Smooth muscle cell (in vitro differentiated cells): ENCODE results near the gene GRIN1. TPM values are rescaled to one million over a fixed set of nuclear protein-coding genes. Genes with fewer than 3 reads are reported as not detected.
A peak's percentile ranks its signal among the peaks of the same experiment; 100 is the strongest.
"Not testable (repeated sequence)": the region's sequence is repeated elsewhere in the genome, so short reads cannot be mapped to it uniquely, and the experiment has no call there.

Experiments used
- DNase-seq: peaks from one replicate; lab custom pipeline; 2025; ENCODE audit not compliant: unreplicated experiment; lab: John Stamatoyannopoulos, UW
- H2AFZ ChIP-seq: fragments of 200-600 bp; sonication (generic); 2 replicates; pipeline ENCODE4 v1.6.0; 2016; ENCODE audit warnings: antibody characterized with exemption, low read depth, mild to moderate bottlenecking
- H3F3A ChIP-seq: fragments of 200-600 bp; sonication (generic); 2 replicates; pipeline ENCODE4 v1.6.0; 2017; ENCODE audit warnings: antibody characterized with exemption, low read depth
- H3K27ac ChIP-seq: fragments of 200-600 bp; sonication (generic); 2 replicates; pipeline ENCODE4 v1.5.1; 2016; ENCODE audit warnings: low read depth, mild to moderate bottlenecking
- H3K27me3 ChIP-seq: fragments of 200-600 bp; sonication (generic); 2 replicates; pipeline ENCODE4 v1.6.1; 2016; ENCODE audit warnings: low read depth, mild to moderate bottlenecking
- H3K36me3 ChIP-seq: fragments of 200-600 bp; sonication (generic); 2 replicates; pipeline ENCODE4 v1.5.1; 2016; ENCODE audit warnings: low read depth
- H3K4me1 ChIP-seq: fragments of 200-600 bp; sonication (generic); 2 replicates; pipeline ENCODE4 v1.5.1; 2016; ENCODE audit warnings: low read depth
- H3K4me2 ChIP-seq: fragments of 200-600 bp; sonication (generic); 2 replicates; pipeline ENCODE4 v1.6.0; 2016; ENCODE audit warnings: mild to moderate bottlenecking
- H3K4me3 ChIP-seq: fragments of 200-600 bp; sonication (generic); 2 replicates; pipeline ENCODE4 v1.5.1; 2016; ENCODE audit warnings: mild to moderate bottlenecking
- H3K79me2 ChIP-seq: fragments of 200-600 bp; sonication (generic); 2 replicates; pipeline ENCODE4 v1.6.0; 2016; ENCODE audit warnings: low read depth, mild to moderate bottlenecking
- H3K9ac ChIP-seq: fragments of 200-600 bp; sonication (generic); 2 replicates; pipeline ENCODE4 v1.6.0; 2016; ENCODE audit warnings: low read depth
- H3K9me3 ChIP-seq: fragments of 200-600 bp; sonication (generic); replicated peaks from 2 replicates; pipeline ENCODE4 v1.5.1; 2016; ENCODE audit warnings: low read depth
- H4K20me1 ChIP-seq: fragments of 200-600 bp; sonication (generic); 2 replicates; pipeline ENCODE4 v1.6.0; 2016; ENCODE audit warnings: low read depth
- CTCF ChIP-seq: fragments of 200-600 bp; sonication (generic); IDR thresholded peaks from 2 replicates; pipeline ENCODE4 v1.5.1; 2017; ENCODE audit warnings: borderline replicate concordance, mild to moderate bottlenecking, antibody characterized with exemption; ENCODE audit not compliant: insufficient read depth, poor library complexity, severe bottlenecking
- WGBS: methylation state at CpG from one replicate; pipeline ENCODE4 v1.1.7; 2016; ENCODE audit warnings: low lambda C conversion rate; 5-methylcytosine and 5-hydroxymethylcytosine counted together
- polyA plus RNA-seq: library from polyadenylated mRNA; unstranded; fragments of >200 nt; fragmentation: Nextera tagmentation; extraction: Ambion mirVana; gene quantifications from 2 replicates; pipeline ENCODE4 v1.2.1, GENCODE V29; 2016
- total RNA-seq: library from RNA; depleted of rRNA; stranded (reverse); fragments of >200 nt; gene quantifications from 2 replicates; pipeline ENCODE4 v1.2.3, GENCODE V29; 2014

GRIN1 gene
- total and polyA plus RNA-seq, 2 experiments from 2014 or later = not detected

- Histone ChIP-seq H3K79me2 (peaks cover 21% of the 10 kb centered on the region), H3K36me3 (no peaks in the 10 kb centered on the region), H3K4me2 (no peak overlapping the region), H3K9me3 (no peaks in the 10 kb centered on the region), H4K20me1 (peaks cover 24% of the 10 kb centered on the region), H2AFZ (no peak overlapping the region), H3K9ac (no peak overlapping the region), H3K27ac (no peak overlapping the region), H3K27me3 (no peaks in the 10 kb centered on the region), H3F3A (no peaks in the 10 kb centered on the region), H3K4me3 (no peak overlapping the region), H3K4me1 (peaks cover 3% of the 10 kb centered on the region)
- DNase-seq = no peak
- WGBS = 93% methylated on average over 5 of the region's 5 CpGs
- TF ChIP-seq CTCF = no peak
These were observed 15.5 kb upstream of the GRIN1 start for GRCh38 chr9:137123468-137123837.

GRCh38 chr9:137123952-137124462, 14.9 kb upstream of the GRIN1 start:
- not testable (repeated sequence) for H3K4me3 ChIP-seq, H3K4me2 ChIP-seq, H3K36me3 ChIP-seq, H3K9me3 ChIP-seq, H3K4me1 ChIP-seq, H2AFZ ChIP-seq, H3F3A ChIP-seq, H3K27ac ChIP-seq, DNase-seq, H3K9ac ChIP-seq, H3K27me3 ChIP-seq
- Histone ChIP-seq H4K20me1 (peaks cover 24% of the 10 kb centered on the region), H3K79me2 (peaks cover 24% of the 10 kb centered on the region)
- 94% methylated on average over 5 of the region's 5 CpGs for WGBS

GRCh38 chr9:137126786-137127185, 12.2 kb upstream of the GRIN1 start:
- H3F3A ChIP-seq = no peaks in the 10 kb centered on the region
- no peak for DNase-seq
- no peak overlapping the region for H3K27ac ChIP-seq
- H2AFZ ChIP-seq = no peak overlapping the region
- TF ChIP-seq CTCF = no peak
- no peak overlapping the region for H3K4me3 ChIP-seq
- 93% methylated on average over 3 of the region's 3 CpGs for WGBS
- H3K4me2 ChIP-seq = no peak overlapping the region
- H3K9ac ChIP-seq = no peak overlapping the region
- no peaks in the 10 kb centered on the region for H3K9me3 ChIP-seq
- H4K20me1 ChIP-seq = peaks cover 24% of the 10 kb centered on the region
- H3K79me2 ChIP-seq = peaks cover 24% of the 10 kb centered on the region
- peaks cover 5% of the 10 kb centered on the region for H3K4me1 ChIP-seq
- H3K36me3 ChIP-seq = no peaks in the 10 kb centered on the region
- H3K27me3 ChIP-seq = no peaks in the 10 kb centered on the region

- WGBS = 85% methylated on average over 24 of the region's 24 CpGs
- H3K36me3 ChIP-seq = no peaks in the 10 kb centered on the region
- TF ChIP-seq CTCF = no peak
- H3F3A ChIP-seq = no peaks in the 10 kb centered on the region
- H2AFZ ChIP-seq = no peak overlapping the region
- H3K9ac ChIP-seq = no peak overlapping the region
- no peaks in the 10 kb centered on the region for H3K9me3 ChIP-seq
- H4K20me1 ChIP-seq = peaks cover 24% of the 10 kb centered on the region
- no peak for DNase-seq
- H3K4me1 ChIP-seq = peaks cover 5% of the 10 kb centered on the region
- peaks cover 24% of the 10 kb centered on the region for H3K79me2 ChIP-seq
- H3K27me3 ChIP-seq = no peaks in the 10 kb centered on the region
- H3K4me2 ChIP-seq = no peak overlapping the region
- peak overlapping the region; percentile 79 for H3K4me3 ChIP-seq
- H3K27ac ChIP-seq = no peak overlapping the region
These were observed 11.4 kb upstream of the GRIN1 start for GRCh38 chr9:137127301-137128157.
